Cardiac muscle cell (in vitro differentiated cells and primary cell): ENCODE measurements around the gene PRKCB. TPM values are rescaled to one million over a fixed set of nuclear protein-coding genes. Genes with fewer than 3 reads are reported as not detected.

Source experiments
- DNase-seq, 2 donors: peaks; one replicate each; pipeline versions ENCODE4 v3.0.0 to v3.0.0-alpha.2; 2010 to 2017; ENCODE audit warnings: low read depth in 1 of 2, low spot score in 1 of 2
- H3K27ac ChIP-seq: fragments of 200-600 bp; sonication (generic); 2 replicates; pipeline ENCODE4 v1.5.1; 2016
- H3K27me3 ChIP-seq: fragments of 200-600 bp; sonication (generic); 2 replicates; pipeline ENCODE4 v1.6.0; 2016; ENCODE audit warnings: control low read depth
- H3K36me3 ChIP-seq: fragments of 200-600 bp; sonication (generic); 2 replicates; pipeline ENCODE4 v1.5.1; 2016; ENCODE audit warnings: control low read depth
- H3K4me1 ChIP-seq: fragments of 200-600 bp; sonication (generic); 2 replicates; pipeline ENCODE4 v1.8.1; 2017; ENCODE audit warnings: low read depth, mild to moderate bottlenecking, mixed run types
- H3K4me3 ChIP-seq: fragments of 200-600 bp; sonication (generic); 2 replicates; pipeline ENCODE4 v1.5.1; 2016; ENCODE audit warnings: mild to moderate bottlenecking
- H3K9me3 ChIP-seq: fragments of 200-600 bp; sonication (generic); 2 replicates; pipeline ENCODE4 v1.5.1; 2017; ENCODE audit warnings: low read depth, mild to moderate bottlenecking, control low read depth
- polyA plus RNA-seq: library from polyadenylated mRNA; unstranded; fragments of >200 nt; fragmentation: Nextera tagmentation; extraction: Ambion mirVana; gene quantifications from 2 replicates; pipeline ENCODE4 v1.2.1, GENCODE V29; 2016
- total RNA-seq: library from RNA; depleted of rRNA; stranded (reverse); fragments of >200 nt; gene quantifications from 2 replicates; pipeline ENCODE4 v1.2.3, GENCODE V29; 2016
- TF ChIP-seq, protein P1 (sequence below): IDR thresholded peaks from 2 replicates; pipeline ENCODE4 v1.5.1; 2012; ENCODE audit warnings: low read depth, mild to moderate bottlenecking, low read length

The PRKCB gene
- total and polyA plus RNA-seq, 2 experiments from 2014 or later, result 0.66 to 1.5 TPM

DNA sequence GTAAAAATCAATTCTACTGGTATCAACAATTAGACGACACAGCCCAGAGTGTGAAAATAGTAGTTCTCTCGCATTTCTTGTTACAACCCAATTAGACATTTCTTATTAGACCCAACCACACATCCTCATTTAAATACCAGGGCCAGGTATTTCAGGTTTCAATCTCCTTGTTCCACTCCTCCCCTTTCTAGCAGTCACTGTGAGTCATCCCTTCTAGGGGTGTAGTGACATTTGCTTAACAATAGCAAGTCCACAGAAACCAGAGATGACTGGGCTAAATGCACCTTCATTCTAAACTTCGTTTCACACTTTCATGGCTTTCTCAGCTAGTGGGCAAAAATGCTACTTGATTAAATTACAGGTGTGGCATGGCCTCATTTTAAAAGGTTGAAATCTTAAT is 303.5 kb downstream of the PRKCB start:
- no peaks in the 10 kb centered on the region for H3K36me3 ChIP-seq
- no peak overlapping the region for H3K27ac ChIP-seq
- no peaks in the 10 kb centered on the region for H3K4me1 ChIP-seq
- TF ChIP-seq, protein P1, sequence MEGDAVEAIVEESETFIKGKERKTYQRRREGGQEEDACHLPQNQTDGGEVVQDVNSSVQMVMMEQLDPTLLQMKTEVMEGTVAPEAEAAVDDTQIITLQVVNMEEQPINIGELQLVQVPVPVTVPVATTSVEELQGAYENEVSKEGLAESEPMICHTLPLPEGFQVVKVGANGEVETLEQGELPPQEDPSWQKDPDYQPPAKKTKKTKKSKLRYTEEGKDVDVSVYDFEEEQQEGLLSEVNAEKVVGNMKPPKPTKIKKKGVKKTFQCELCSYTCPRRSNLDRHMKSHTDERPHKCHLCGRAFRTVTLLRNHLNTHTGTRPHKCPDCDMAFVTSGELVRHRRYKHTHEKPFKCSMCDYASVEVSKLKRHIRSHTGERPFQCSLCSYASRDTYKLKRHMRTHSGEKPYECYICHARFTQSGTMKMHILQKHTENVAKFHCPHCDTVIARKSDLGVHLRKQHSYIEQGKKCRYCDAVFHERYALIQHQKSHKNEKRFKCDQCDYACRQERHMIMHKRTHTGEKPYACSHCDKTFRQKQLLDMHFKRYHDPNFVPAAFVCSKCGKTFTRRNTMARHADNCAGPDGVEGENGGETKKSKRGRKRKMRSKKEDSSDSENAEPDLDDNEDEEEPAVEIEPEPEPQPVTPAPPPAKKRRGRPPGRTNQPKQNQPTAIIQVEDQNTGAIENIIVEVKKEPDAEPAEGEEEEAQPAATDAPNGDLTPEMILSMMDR, result no peak
- no peak for DNase-seq
- H3K4me3 ChIP-seq, result no peak overlapping the region
- no peaks in the 10 kb centered on the region for H3K9me3 ChIP-seq
- H3K27me3 ChIP-seq, result no peaks in the 10 kb centered on the region

DNA sequence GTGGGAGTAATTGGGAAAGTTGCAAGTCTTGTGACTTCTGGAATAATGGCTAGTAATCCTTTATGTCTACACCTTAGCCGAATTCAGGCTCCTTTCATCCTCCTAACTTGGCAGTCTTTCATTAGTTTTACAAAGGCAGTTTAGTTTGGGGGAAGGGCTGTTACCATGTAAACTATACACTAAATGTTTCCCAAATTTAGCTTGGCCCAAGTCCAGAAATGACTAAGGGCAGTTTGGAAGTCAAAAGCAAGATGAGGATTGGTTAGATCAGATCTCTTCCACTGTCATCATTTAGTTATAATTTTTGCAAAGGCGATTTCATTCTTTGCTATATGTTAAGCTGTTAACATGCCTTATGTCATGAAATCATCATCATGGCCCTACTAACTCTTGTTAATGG is 304.9 kb downstream of the PRKCB start:
- H3K4me3 ChIP-seq, result no peak overlapping the region
- TF ChIP-seq, protein P1, result no peak

DNA sequence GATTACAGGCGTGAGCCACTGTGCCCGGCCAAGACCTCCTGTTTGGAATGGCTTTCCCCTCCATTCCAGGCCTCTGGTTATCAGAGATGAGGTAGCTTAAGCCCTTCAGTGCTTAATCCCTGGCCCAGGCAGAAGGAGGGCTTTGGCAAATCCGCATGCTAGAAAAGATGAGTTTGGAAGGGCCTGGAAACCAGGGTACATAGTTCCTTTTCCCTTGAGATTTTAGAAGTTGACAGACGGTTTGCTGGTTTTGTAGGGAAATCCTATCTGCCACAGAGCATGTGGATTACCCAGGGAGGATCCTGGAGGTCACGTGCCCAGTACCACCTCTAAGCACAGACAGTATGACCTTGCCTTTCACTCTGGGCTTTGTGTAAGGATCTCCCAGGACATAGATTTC is 305.7 kb downstream of the PRKCB start:
- TF ChIP-seq, protein P1, result no peak
- Histone ChIP-seq H3K9me3 (no peaks in the 10 kb centered on the region), H3K27ac (no peak overlapping the region), H3K27me3 (no peaks in the 10 kb centered on the region), H3K4me3 (no peak overlapping the region), H3K4me1 (no peaks in the 10 kb centered on the region), H3K36me3 (no peaks in the 10 kb centered on the region)
- no peak for DNase-seq

More for the DNA sequence above, 304.9 kb downstream of the PRKCB start:
- no peak overlapping the region for H3K27ac ChIP-seq
- no peaks in the 10 kb centered on the region for H3K4me1 ChIP-seq
- H3K36me3 ChIP-seq, result no peaks in the 10 kb centered on the region
- H3K9me3 ChIP-seq, result no peaks in the 10 kb centered on the region
- DNase-seq, result no peak
- no peaks in the 10 kb centered on the region for H3K27me3 ChIP-seq

DNA sequence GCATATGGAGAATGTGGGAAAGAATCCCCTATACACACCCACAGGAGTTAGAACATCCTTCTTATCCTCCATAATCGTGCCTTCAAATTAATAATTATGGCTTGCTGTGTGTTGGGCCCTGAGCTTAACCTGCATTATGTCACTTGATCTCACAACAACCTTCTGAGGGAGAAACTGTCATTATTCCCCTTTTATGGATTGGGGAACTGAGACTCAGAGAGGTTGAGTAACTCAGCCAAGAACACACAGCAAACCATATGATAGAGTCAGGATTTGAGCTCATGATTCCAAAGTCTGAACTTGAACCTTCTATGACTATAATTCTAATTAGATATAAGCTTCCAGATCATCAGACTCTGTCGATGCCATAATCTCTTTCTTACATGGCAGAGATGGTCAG is 306.1 kb downstream of the PRKCB start:
- TF ChIP-seq, protein P1, result no peak
- Histone ChIP-seq H3K36me3 (no peaks in the 10 kb centered on the region), H3K27me3 (no peaks in the 10 kb centered on the region), H3K4me1 (no peaks in the 10 kb centered on the region), H3K9me3 (no peaks in the 10 kb centered on the region), H3K27ac (no peak overlapping the region), H3K4me3 (no peak overlapping the region)
- DNase-seq, result no peak

DNA sequence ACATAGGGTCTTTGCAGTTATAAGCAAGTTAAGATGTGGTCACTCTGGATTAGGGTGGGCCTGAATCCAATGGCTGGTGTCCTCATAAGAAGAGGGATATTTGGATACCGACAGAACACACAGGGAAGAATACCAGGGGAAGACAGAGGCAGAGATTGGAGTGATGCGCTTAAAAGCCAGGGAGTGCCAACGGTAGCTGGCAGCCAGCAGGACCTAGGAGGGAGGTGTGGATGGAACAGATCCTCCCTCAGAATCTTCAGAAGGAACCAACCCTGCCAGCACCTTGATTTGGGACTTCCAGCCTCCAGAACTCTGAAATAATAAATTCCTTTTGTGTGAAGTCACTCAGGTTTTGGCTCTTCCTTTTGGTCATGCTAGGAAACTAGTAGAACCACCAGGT is 310.1 kb downstream of the PRKCB start:
- DNase-seq, result no peak
- Histone ChIP-seq H3K27me3 (no peaks in the 10 kb centered on the region), H3K36me3 (no peaks in the 10 kb centered on the region), H3K4me3 (no peak overlapping the region), H3K9me3 (no peaks in the 10 kb centered on the region), H3K27ac (no peak overlapping the region), H3K4me1 (no peaks in the 10 kb centered on the region)
- TF ChIP-seq, protein P1, result no peak

DNA sequence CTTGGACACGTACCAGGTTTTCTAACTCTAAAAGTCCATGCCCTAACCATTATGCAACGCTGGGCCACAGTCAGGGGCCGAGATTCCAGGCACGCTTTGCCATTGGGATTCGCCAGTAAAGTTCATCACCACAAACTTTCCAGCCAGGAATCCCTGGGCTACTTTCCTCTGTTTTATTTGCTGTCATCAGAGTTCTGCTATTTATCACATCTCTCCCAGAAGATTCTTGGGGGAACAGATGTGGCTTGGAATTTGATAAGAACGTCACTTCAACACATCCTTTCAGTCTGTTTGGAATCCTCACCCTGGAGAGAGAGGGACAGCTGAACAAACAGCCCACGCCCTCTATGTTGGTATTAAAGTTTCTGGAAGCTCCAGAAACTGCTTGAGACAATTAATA is 310.7 kb downstream of the PRKCB start:
- Histone ChIP-seq H3K9me3 (no peaks in the 10 kb centered on the region), H3K36me3 (no peaks in the 10 kb centered on the region), H3K27me3 (no peaks in the 10 kb centered on the region), H3K4me3 (no peak overlapping the region), H3K27ac (no peak overlapping the region), H3K4me1 (no peaks in the 10 kb centered on the region)
- DNase-seq, result peak in 1 of 2 donors; percentile 39
- TF ChIP-seq, protein P1, result no peak
